Cardiac fibroblast (primary cell): ENCODE results near the gene RERE.
A peak's percentile ranks its signal among the peaks of the same experiment; 100 is the strongest.

ENCODE experiments used
- DNase-seq, 2 donors: peaks; one replicate each; pipeline versions ENCODE4 v3.0.0 to v3.0.0-alpha.2; 2010; ENCODE audit warnings: low read depth in 2 of 2
- H3K4me3 ChIP-seq, 2 donors: replicated peaks in 1 of 2; 1 replicate in 1 of 2; 2 replicates in 1 of 2; pipeline ENCODE4 v1.5.1; 2011; ENCODE audit warnings: low read depth in 2 of 2, low read length in 2 of 2, mild to moderate bottlenecking in 2 of 2, moderate library complexity in 1 of 2
- CTCF ChIP-seq: IDR thresholded peaks from one replicate; pipeline ENCODE4 v1.5.1; 2011; ENCODE audit warnings: low read depth, mild to moderate bottlenecking, low read length, inconsistent platforms

RERE gene

DNA sequence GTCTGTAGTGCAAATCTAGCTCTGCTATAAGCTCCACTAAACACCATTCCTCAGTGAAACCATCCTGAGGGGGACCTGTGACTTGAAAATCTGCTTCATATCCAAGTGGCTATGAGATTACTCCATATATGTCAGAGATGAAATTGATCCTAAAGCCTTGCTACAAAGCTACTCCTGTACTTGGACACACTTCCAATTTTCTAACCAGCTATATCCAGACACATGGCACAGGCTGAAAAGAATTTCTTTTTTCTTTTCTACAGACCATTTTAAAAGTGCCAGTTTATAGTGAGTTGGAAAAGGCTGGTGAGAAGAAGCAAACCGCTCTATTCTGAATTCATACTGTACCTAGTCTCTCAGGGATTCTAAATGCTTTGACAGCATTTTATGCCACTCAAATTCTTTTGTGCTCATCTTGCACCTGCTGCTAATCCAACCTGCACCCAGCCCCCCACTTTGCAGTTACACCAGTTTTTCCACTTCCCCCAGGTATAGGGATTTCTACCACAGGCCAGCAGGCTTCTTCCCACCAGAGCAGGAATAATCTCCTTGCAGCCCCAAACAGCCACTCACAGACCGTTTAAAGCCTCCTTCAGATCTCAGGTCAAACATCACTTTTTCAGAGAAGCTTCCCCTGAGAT lies 112.5 kb downstream of the RERE start:
- no peak for TF ChIP-seq CTCF
- no peak for DNase-seq
- H3K4me3 ChIP-seq, result no peak overlapping the region

GRCh38 chr1:8702850-8703810 lies 114.3 kb downstream of the RERE start:
- peak overlapping the region; percentile 52 to 64 for H3K4me3 ChIP-seq
- TF ChIP-seq CTCF, result no peak
- peak; percentile 82 to 95 for DNase-seq

DNA sequence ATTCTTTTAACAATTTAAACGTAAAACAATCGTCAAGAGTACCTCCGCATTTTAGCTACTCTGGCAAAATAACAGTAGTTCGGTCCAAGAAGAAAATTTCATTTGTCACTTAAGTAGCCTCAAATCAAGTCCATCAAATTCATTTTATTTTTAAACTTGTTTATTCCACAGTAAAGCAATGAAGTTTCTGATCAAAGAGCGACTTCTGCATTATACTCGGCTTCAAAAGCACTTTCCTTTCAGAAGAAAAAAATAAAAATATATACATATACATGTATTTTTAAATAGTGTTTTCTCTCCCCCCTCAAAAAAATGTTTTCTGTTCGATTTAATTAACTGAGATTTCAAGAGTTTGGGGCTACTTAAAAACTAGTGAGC lies 115.0 kb downstream of the RERE start:
- DNase-seq, result no peak
- TF ChIP-seq CTCF, result no peak
- H3K4me3 ChIP-seq, result peak overlapping the region; percentile 52 to 64

- H3K4me3 ChIP-seq, result peak overlapping the region; percentile 52 to 64
- TF ChIP-seq CTCF, result no peak
- peak; percentile 44 to 49 for DNase-seq
Observed at GRCh38 chr1:8701794-8702471, 115.5 kb downstream of the RERE start.

DNA sequence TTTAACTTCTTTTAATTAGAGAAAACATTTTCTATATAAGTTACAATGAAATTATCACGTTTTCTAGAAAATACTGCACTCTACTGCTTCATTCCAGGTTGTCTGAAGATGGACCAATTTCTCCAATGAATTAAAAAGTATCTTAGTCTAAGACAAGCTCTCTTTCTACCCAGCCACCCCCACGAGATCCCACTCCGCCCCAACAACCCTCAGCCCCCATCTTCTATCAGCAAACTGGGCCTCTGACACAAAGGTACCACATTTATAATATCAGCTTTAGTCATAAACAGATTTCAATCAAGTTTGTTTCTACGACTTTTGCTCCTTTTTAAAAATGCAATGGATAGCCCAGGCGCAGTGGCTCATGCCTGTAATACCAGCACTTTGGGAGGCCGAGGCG lies 117.8 kb downstream of the RERE start:
- DNase-seq, result no peak
- TF ChIP-seq CTCF, result no peak
- H3K4me3 ChIP-seq, result no peak overlapping the region

DNA sequence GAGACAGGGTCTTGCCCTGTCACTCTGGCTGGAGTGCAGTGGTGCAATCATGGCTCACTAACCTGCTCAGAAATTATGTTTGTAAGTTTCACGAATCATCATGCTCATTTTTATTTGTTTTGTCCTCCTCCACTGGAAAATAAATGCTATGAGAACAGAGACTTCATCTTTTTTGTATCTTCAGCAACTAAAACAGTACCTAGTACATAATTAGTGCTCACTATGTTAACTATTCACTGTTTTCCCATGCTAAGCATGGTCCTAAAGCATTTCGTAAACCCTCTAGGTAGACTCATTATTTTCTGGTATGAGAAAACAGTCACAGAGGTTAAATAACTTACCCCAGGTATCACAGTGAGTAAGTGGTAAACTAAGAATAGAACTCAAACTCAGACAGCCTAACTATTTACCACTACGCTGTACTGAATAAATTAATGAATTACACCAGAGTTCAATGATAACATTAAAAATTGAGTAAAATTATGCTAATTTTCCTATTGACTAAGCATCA lies 118.4 kb downstream of the RERE start:
- DNase-seq, result no peak
- H3K4me3 ChIP-seq, result no peak overlapping the region
- no peak for TF ChIP-seq CTCF
